Endothelial cell of umbilical vein (primary cell): Measurements from ENCODE around the gene HSBP1. TPM values are rescaled to one million over a fixed set of nuclear protein-coding genes. Genes with fewer than 3 reads are reported as not detected.

Source experiments
- BruUV-seq: library from RNA; stranded (reverse); fragments of 400-500 nt; replicated peaks from 2 replicates; lab custom pipeline; 2021; lab: Mats Ljungman, UMichigan
- CTCF ChIA-PET: fragments of 300-600, 350-600 bp; sonication (Branson Sonifier 250); formaldehyde crosslinking; loops from one replicate; lab custom pipeline; 2021; ENCODE audit warnings: antibody characterized with exemption, inconsistent platforms; lab: Charles Lee
- POLR2A ChIA-PET: fragments of 300-600, 350-600 bp; sonication (Branson Sonifier 250); formaldehyde crosslinking; loops from one replicate; lab custom pipeline; 2021; ENCODE audit warnings: antibody characterized with exemption, inconsistent platforms; lab: Charles Lee
- DNase-seq: peaks from one replicate; pipeline ENCODE4 v3.0.0-alpha.2; 2011; ENCODE audit warnings: low read depth, low spot score
- FAIRE-seq: peaks from 2 replicates; lab custom pipeline; 2011; peaks lifted over from hg19 to GRCh38; lab: Jason Lieb, UNC
- H2AFZ ChIP-seq: 2 replicates; pipeline ENCODE4 v1.6.0; 2012; ENCODE audit warnings: low read depth, low read length, control low read depth, inconsistent platforms
- H3K27ac ChIP-seq: 2 replicates; pipeline ENCODE4 v1.5.1; 2011; ENCODE audit warnings: low read depth, mild to moderate bottlenecking, control low read depth, low read length, moderate library complexity; ENCODE audit not compliant: insufficient read depth
- H3K27me3 ChIP-seq, 2 experiments: 2 replicates each; pipeline versions ENCODE4 v1.6.0 to v1.6.1; 2011; ENCODE audit warnings: low read length in 2 of 2, mixed read lengths in 1 of 2; ENCODE audit not compliant: control insufficient read depth in 2 of 2, insufficient read depth in 2 of 2
- H3K36me3 ChIP-seq, 2 experiments: 2 replicates in 1 of 2; 3 replicates in 1 of 2; pipeline ENCODE4 v1.5.1; 2011; ENCODE audit warnings: low read length in 2 of 2, mild to moderate bottlenecking in 1 of 2, moderate library complexity in 1 of 2; ENCODE audit not compliant: control insufficient read depth in 2 of 2, insufficient read depth in 2 of 2; ENCODE audit errors: extremely low read depth in 1 of 2
- H3K4me1 ChIP-seq: 3 replicates; pipeline ENCODE4 v1.5.1; 2011; ENCODE audit warnings: mild to moderate bottlenecking, low read length; ENCODE audit not compliant: control insufficient read depth, insufficient read depth; ENCODE audit errors: extremely low read depth
- H3K4me2 ChIP-seq: 2 replicates; pipeline ENCODE4 v1.6.1; 2011; ENCODE audit warnings: low read length, control low read depth, mixed read lengths; ENCODE audit not compliant: insufficient read depth
- H3K4me3 ChIP-seq, 3 experiments: fragments of 200-600 bp in 1 of 3; sonication (generic), shearing (Covaris generic) in 1 of 3; replicated peaks in 1 of 3; 2 replicates each; pipeline ENCODE4 v1.5.1; 2011 to 2016; ENCODE audit warnings: control low read depth in 3 of 3, low read length in 3 of 3, mild to moderate bottlenecking in 2 of 3, inconsistent platforms in 1 of 3, low read depth in 1 of 3, moderate library complexity in 1 of 3; ENCODE audit not compliant: insufficient read depth in 1 of 3
- H3K79me2 ChIP-seq: 2 replicates; pipeline ENCODE4 v1.6.0; 2012; ENCODE audit warnings: low read length, inconsistent platforms; ENCODE audit not compliant: control insufficient read depth, insufficient read depth
- H3K9ac ChIP-seq: replicated peaks from 2 replicates; pipeline ENCODE3; 2011; ENCODE audit warnings: low read length, control low read depth; ENCODE audit not compliant: insufficient read depth; ENCODE audit errors: extremely low read depth
- H3K9me1 ChIP-seq: replicated peaks from 3 replicates; pipeline ENCODE4 v1.6.0; 2011; ENCODE audit warnings: mild to moderate bottlenecking, low read length; ENCODE audit not compliant: control insufficient read depth, insufficient read depth; ENCODE audit errors: extremely low read depth
- H3K9me3 ChIP-seq: replicated peaks from 2 replicates; pipeline ENCODE4 v1.5.1; 2012; ENCODE audit warnings: low read length, inconsistent platforms; ENCODE audit not compliant: control insufficient read depth, insufficient read depth
- H4K20me1 ChIP-seq: replicated peaks from 2 replicates; pipeline ENCODE3; 2011; ENCODE audit warnings: mild to moderate bottlenecking, low read length; ENCODE audit not compliant: control insufficient read depth, insufficient read depth; ENCODE audit errors: extremely low read depth
- CTCF ChIP-seq, 2 donors: IDR thresholded peaks; 1 replicate in 1 of 2; 2 replicates in 1 of 2; pipeline ENCODE4 v1.5.1; 2011; ENCODE audit warnings: low read length in 2 of 2, mild to moderate bottlenecking in 2 of 2, moderate library complexity in 2 of 2, control low read depth in 1 of 2, inconsistent platforms in 1 of 2, low read depth in 1 of 2; ENCODE audit not compliant: insufficient read depth in 1 of 2; ENCODE audit errors: extremely low read depth in 1 of 2
- EZH2 ChIP-seq: IDR thresholded peaks from 2 replicates; pipeline ENCODE4 v1.6.1; 2012; ENCODE audit warnings: borderline replicate concordance, low read depth, mild to moderate bottlenecking, moderate library complexity, low read length, inconsistent platforms; ENCODE audit not compliant: severe bottlenecking
- FOS ChIP-seq: IDR thresholded peaks from 2 replicates; pipeline ENCODE4 v1.6.1; 2011; ENCODE audit warnings: mild to moderate bottlenecking, low read length, moderate library complexity, borderline replicate concordance; ENCODE audit not compliant: insufficient read depth
- GATA2 ChIP-seq: IDR thresholded peaks from 2 replicates; pipeline ENCODE4 v1.7.0; 2011; ENCODE audit warnings: low read depth, mild to moderate bottlenecking, moderate library complexity, mixed read lengths, low read length; ENCODE audit not compliant: insufficient read length, insufficient read depth
- JUN ChIP-seq: IDR thresholded peaks from 2 replicates; pipeline ENCODE4 v1.6.1; 2011; ENCODE audit warnings: borderline replicate concordance, low read depth; ENCODE audit not compliant: insufficient read length, insufficient read depth
- MYC ChIP-seq: IDR thresholded peaks from one replicate; pipeline ENCODE4 v1.6.1; 2011; ENCODE audit warnings: mild to moderate bottlenecking, low read depth, low read length
- POLR2A ChIP-seq: IDR thresholded peaks from 2 replicates; pipeline ENCODE4 v1.6.1; 2012; ENCODE audit warnings: low read depth, mild to moderate bottlenecking, control low read depth, low read length
- POLR2AphosphoS5 ChIP-seq: IDR thresholded peaks from 2 replicates; pipeline ENCODE4 v1.6.1; 2012; ENCODE audit warnings: low read depth, mild to moderate bottlenecking, control low read depth, low read length, moderate library complexity; ENCODE audit not compliant: insufficient read depth
- dilution Hi-C: fragments of 300-500 bp; cut with MboI; formaldehyde crosslinking; loops from one replicate; pipeline ENCODE4 v1.15.0; 2019; ENCODE audit warnings: low sequenced_read_pairs; ENCODE audit not compliant: extremely low pct_ligation_motif_present
- intact Hi-C: fragments of 100-400 bp; cut with micrococcal nuclease; formaldehyde crosslinking; loops from one replicate; pipeline ENCODE4 v1.10.0; 2022
- polyA plus RNA-seq, 4 experiments: library from polyadenylated mRNA; depleted of rRNA in 3 of 4; stranded (reverse) in 3 of 4; unstranded in 1 of 4; fragments of >200 nt; gene quantifications; 2 replicates each; pipeline versions ENCODE4 v1.2.1 to v1.2.3, GENCODE V29; 2011 to 2012; ENCODE audit warnings: missing spikeins in 1 of 4
- total RNA-seq: library from RNA; stranded (reverse); gene quantifications from 2 replicates; pipeline ENCODE4 v1.2.3, GENCODE V29; 2021
- TF ChIP-seq, protein P1 (sequence below): IDR thresholded peaks from 2 replicates; pipeline ENCODE4 v1.6.1; 2011; ENCODE audit not compliant: insufficient read depth, insufficient read length

The HSBP1 gene
- total and polyA plus RNA-seq, 2 donors (not counting 3 experiments of a cell fraction or from before 2014, with no cell fraction given), result 40.8 to 136 TPM

DNA sequence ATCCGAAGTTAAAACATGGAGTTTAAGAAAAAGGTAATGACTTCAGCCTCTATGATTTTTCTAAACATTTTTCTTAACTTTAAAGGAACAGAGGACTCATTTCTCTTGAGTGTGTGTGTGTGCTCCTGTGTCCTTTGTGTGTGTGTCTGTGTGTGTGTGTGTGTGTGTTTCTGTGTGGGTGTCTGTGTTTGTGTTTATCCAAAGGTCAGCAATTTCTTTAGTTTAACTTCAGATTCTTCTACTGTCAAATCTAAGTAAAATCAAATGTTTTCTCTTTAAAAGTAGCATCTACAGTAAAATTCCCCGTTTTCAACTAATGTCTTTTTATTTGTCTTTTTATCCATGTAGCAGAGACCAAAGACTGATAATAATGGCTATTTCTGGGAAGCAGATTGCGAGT, 31.8 kb downstream of the HSBP1 start:
- ChIA-PET POLR2A (no interaction called here), CTCF (no interaction called here)
- Histone ChIP-seq H3K4me1 (peaks cover 17% of the 10 kb centered on the region), H3K27ac (no peak overlapping the region), H3K4me3 (no peak overlapping the region), H2AFZ (no peak overlapping the region), H3K36me3 (no peaks in the 10 kb centered on the region), H4K20me1 (no peaks in the 10 kb centered on the region), H3K9me3 (no peaks in the 10 kb centered on the region), H3K9me1 (no peaks in the 10 kb centered on the region), H3K79me2 (no peaks in the 10 kb centered on the region), H3K4me2 (no peak overlapping the region), H3K9ac (no peak overlapping the region), H3K27me3 (peaks cover 0 to 2% of the 10 kb centered on the region in 2 experiments)
- no peak for FAIRE-seq
- dilution Hi-C loops, result no loop called here
- intact Hi-C loops, result loop anchor here (5.0 kb wide), 1 partner anchor 58 kb away; the partner anchor contains the start of gene MLYCD
- no peak for DNase-seq
- no peak for TF ChIP-seq MYC
- TF ChIP-seq JUN, result no peak
- TF ChIP-seq, protein P1, sequence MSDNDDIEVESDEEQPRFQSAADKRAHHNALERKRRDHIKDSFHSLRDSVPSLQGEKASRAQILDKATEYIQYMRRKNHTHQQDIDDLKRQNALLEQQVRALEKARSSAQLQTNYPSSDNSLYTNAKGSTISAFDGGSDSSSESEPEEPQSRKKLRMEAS, result no peak
- TF ChIP-seq EZH2, result no peak
- no peak for TF ChIP-seq FOS
- no peak for TF ChIP-seq CTCF (IDR thresholded peaks at IDR 0.05; ENCODE audit: extremely low read depth in 1 of 2, insufficient read depth in 1 of 2, low read depth in 1 of 2, low read length in 2 of 2)
- TF ChIP-seq POLR2A, result no peak
- no peak for TF ChIP-seq POLR2AphosphoS5
- TF ChIP-seq GATA2, result no peak
- BruUV-seq, result no TSS peak
